Liver (tissue), 9 donors: ENCODE data around the gene TRMO. TPM values are rescaled to one million over a fixed set of nuclear protein-coding genes. Genes with fewer than 3 reads are reported as not detected.

Source experiments
- DNase-seq: peaks from one replicate; pipeline ENCODE4 v3.0.0-alpha.2; 2017; ENCODE audit warnings: low spot score
- H3K27ac ChIP-seq, 2 donors: one replicate each; pipeline ENCODE4 v1.7.0; 2013; ENCODE audit warnings: inconsistent platforms in 2 of 2, low read length in 2 of 2, control low read depth in 1 of 2, low read depth in 1 of 2, mild to moderate bottlenecking in 1 of 2
- H3K27me3 ChIP-seq, 4 donors: one replicate each; pipeline versions ENCODE4 v1.6.1 to v1.7.0; 2013; ENCODE audit warnings: low read length in 3 of 4, inconsistent platforms in 1 of 4, mild to moderate bottlenecking in 1 of 4, moderate library complexity in 1 of 4; ENCODE audit not compliant: control insufficient read depth in 4 of 4, insufficient read depth in 4 of 4
- H3K36me3 ChIP-seq, 4 donors: one replicate each; pipeline versions ENCODE4 v1.6.1 to v1.7.0; 2013; ENCODE audit warnings: low read length in 3 of 4, mild to moderate bottlenecking in 3 of 4, low read depth in 1 of 4, moderate library complexity in 1 of 4; ENCODE audit not compliant: control insufficient read depth in 4 of 4, insufficient read depth in 3 of 4
- H3K4me1 ChIP-seq, 4 donors: one replicate each; pipeline versions ENCODE4 v1.6.1 to v1.7.0; 2013; ENCODE audit warnings: low read length in 3 of 4, mild to moderate bottlenecking in 3 of 4, moderate library complexity in 1 of 4; ENCODE audit not compliant: control insufficient read depth in 4 of 4, insufficient read depth in 4 of 4
- H3K4me3 ChIP-seq, 3 donors: one replicate each; pipeline versions ENCODE4 v1.6.1 to v1.7.0; 2013; ENCODE audit warnings: low read length in 3 of 3, control low read depth in 1 of 3, low read depth in 1 of 3, mild to moderate bottlenecking in 1 of 3
- H3K9ac ChIP-seq, 2 donors: one replicate each; pipeline ENCODE4 v1.7.0; 2013; ENCODE audit warnings: low read length in 2 of 2, mild to moderate bottlenecking in 2 of 2, moderate library complexity in 2 of 2, control low read depth in 1 of 2, low read depth in 1 of 2
- H3K9me3 ChIP-seq, 4 donors: one replicate each; pipeline versions ENCODE4 v1.6.1 to v1.7.0; 2013; ENCODE audit warnings: low read length in 3 of 4; ENCODE audit not compliant: control insufficient read depth in 4 of 4
- EGR1 ChIP-seq, 2 donors: IDR thresholded peaks; 2 replicates each; pipeline ENCODE4 v1.6.1; 2016 to 2018; ENCODE audit warnings: antibody characterized with exemption in 2 of 2, low read depth in 2 of 2
- FOXA1 ChIP-seq: IDR thresholded peaks from 2 replicates; pipeline ENCODE4 v1.6.1; 2016; ENCODE audit warnings: antibody characterized with exemption
- FOXA2 ChIP-seq: IDR thresholded peaks from 2 replicates; pipeline ENCODE4 v1.6.1; 2016; ENCODE audit warnings: antibody characterized with exemption
- GABPA ChIP-seq, 2 donors: IDR thresholded peaks in 1 of 2; conservative IDR thresholded peaks in 1 of 2; 2 replicates each; pipeline ENCODE4 v1.6.1; 2016; ENCODE audit warnings: antibody characterized with exemption in 2 of 2, mild to moderate bottlenecking in 1 of 2, moderate library complexity in 1 of 2
- HNF4A ChIP-seq, 2 donors: conservative IDR thresholded peaks; 2 replicates each; pipeline ENCODE4 v1.6.1; 2016; ENCODE audit warnings: antibody characterized with exemption in 2 of 2, mild to moderate bottlenecking in 2 of 2
- HNF4G ChIP-seq: IDR thresholded peaks from 2 replicates; pipeline ENCODE4 v1.6.1; 2016; ENCODE audit warnings: antibody characterized with exemption
- JUND ChIP-seq, 2 donors: IDR thresholded peaks; 2 replicates each; pipeline ENCODE4 v1.6.1; 2016; ENCODE audit warnings: antibody characterized with exemption in 2 of 2
- MAX ChIP-seq: IDR thresholded peaks from 2 replicates; pipeline ENCODE4 v1.6.1; 2016; ENCODE audit warnings: antibody characterized with exemption
- NR2F2 ChIP-seq: IDR thresholded peaks from 2 replicates; pipeline ENCODE4 v1.6.1; 2016; ENCODE audit warnings: antibody characterized with exemption
- RAD21 ChIP-seq, 2 donors: IDR thresholded peaks; 2 replicates each; pipeline ENCODE4 v1.6.1; 2016; ENCODE audit warnings: antibody characterized with exemption in 2 of 2, mild to moderate bottlenecking in 2 of 2
- REST ChIP-seq: IDR thresholded peaks from 2 replicates; pipeline ENCODE4 v1.6.1; 2016; ENCODE audit warnings: antibody characterized with exemption, mild to moderate bottlenecking
- RXRA ChIP-seq, 2 donors: IDR thresholded peaks; 2 replicates each; pipeline ENCODE4 v1.6.1; 2017 to 2018; ENCODE audit warnings: antibody characterized with exemption in 2 of 2, mild to moderate bottlenecking in 1 of 2
- SP1 ChIP-seq: IDR thresholded peaks from 2 replicates; pipeline ENCODE4 v1.6.1; 2018; ENCODE audit warnings: antibody characterized with exemption, mild to moderate bottlenecking
- TAF1 ChIP-seq: conservative IDR thresholded peaks from 2 replicates; pipeline ENCODE4 v1.6.1; 2016; ENCODE audit warnings: antibody characterized with exemption, mild to moderate bottlenecking
- YY1 ChIP-seq: IDR thresholded peaks from 2 replicates; pipeline ENCODE4 v1.6.1; 2016; ENCODE audit warnings: antibody characterized with exemption, mild to moderate bottlenecking
- ZBTB33 ChIP-seq: IDR thresholded peaks from 2 replicates; pipeline ENCODE4 v1.6.1; 2016; ENCODE audit warnings: antibody characterized with exemption
- WGBS: extraction: QIAGEN DNeasy Blood & Tissue Kit; methylation state at CpG from one replicate; pipeline ENCODE4 v1.1.7; 2013; 5-methylcytosine and 5-hydroxymethylcytosine counted together
- polyA plus RNA-seq, 2 donors: library from polyadenylated mRNA; stranded (reverse) in 1 of 2; unstranded in 1 of 2; fragments of 200-250 nt in 1 of 2; fragments of >200 nt in 1 of 2; fragmentation: Nextera tagmentation in 1 of 2; extraction: Ambion mirVana in 1 of 2; gene quantifications; one replicate each; pipeline versions ENCODE4 v1.2.1 to v1.2.3, GENCODE V29; 2013 to 2015
- total RNA-seq, 2 donors: library from RNA; depleted of rRNA; stranded (reverse); fragments of >200 nt; gene quantifications; one replicate each; pipeline ENCODE4 v1.2.3, GENCODE V29; 2014
- TF ChIP-seq, protein P1 (sequence below): IDR thresholded peaks from 2 replicates; pipeline ENCODE4 v1.6.1; 2016; ENCODE audit warnings: antibody characterized with exemption
- TF ChIP-seq, protein P2 (sequence below): fragments of 150-350 bp; IDR thresholded peaks from 2 replicates; pipeline ENCODE4 v1.5.1; 2017; ENCODE audit warnings: improper control_type of control experiment, low read depth, low read length; ENCODE audit not compliant: missing input control
- donor health status: healthy.
- donor health status: healthy.
- donor health status: healthy.
- donor health status: healthy.
- donor health status: healthy.

Gene TRMO
- total and polyA plus RNA-seq, 4 donors: 7.0 to 13.2 (median 9.7) TPM

DNA sequence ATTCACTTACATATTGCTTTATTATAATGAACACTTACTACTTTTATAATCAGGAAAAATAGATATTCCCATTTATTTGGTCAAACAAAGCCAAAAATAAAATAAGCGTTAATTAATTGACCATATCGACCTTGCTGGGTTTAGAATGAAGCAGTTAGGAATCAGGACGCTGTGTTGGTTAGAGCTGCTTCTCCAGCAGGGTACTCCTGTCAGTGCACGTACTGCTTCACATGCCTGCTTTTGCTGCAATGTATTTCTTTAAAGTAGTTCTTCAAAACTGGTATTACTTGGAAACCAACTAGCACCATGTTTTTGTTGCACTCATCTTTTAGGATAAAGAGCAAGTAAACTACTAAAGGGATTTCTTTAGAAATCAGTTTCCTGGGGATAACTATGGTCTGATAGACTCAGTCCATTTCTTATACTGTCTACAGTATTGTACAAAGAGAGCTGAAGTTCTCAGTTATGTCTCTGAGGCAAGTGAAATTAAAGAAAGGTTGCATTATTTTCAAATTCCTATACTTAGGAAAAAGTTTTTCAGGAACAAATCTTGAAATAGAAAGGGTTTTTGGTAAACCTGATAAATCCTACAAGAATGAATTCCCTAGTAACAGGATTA lies 6.8 kb upstream of the TRMO start (continued):
- no peak for TF ChIP-seq EGR1 (IDR thresholded peaks at IDR 0.05; ENCODE audit: low read depth in 2 of 2)
- TF ChIP-seq HNF4G: no peak
- no peak for TF ChIP-seq NR2F2
- no peak for TF ChIP-seq SP1
- TF ChIP-seq YY1: no peak
- no peak for TF ChIP-seq RXRA (IDR thresholded peaks at IDR 0.05)
- TF ChIP-seq FOXA2: no peak
- TF ChIP-seq TAF1: no peak

DNA sequence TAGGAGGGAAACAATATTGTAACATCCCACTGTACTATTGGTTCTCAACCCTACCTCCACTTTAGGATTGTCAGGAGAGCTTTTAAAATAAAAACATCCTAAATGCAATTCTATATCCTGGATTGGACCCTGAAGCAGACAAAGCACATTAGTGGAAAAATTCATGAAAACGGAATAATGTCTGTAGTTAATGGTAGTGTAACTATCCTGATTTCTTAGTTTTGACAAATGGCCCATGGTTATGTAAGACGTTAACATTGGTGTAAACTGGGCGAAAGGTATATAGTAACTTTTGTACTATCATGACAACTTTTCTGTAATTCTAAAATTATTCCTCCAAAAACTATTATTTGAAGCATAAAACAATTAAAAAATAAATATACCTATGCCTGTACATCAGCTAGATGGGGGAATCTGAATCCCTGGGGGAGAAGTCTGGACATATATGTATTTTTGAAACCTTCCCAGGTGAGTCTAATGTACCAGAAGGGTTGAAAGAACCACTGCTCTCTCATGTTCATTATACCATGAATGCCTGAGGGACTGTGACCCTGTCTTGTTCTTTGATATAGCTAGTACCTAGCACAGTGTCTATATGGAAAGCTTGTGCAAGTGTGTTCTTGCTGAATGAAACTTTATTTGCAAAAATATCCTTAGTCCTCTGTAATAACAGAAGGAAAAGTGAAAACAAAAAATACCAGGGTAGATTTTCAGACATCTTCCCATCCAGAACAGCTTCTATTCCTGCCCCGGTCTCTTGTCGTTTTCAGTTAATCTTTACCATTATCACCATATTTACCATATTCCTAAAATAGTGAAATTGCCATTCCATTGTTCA lies 3.4 kb upstream of the TRMO start:
- no peak overlapping the region for H3K9ac ChIP-seq
- no peak overlapping the region for H3K27ac ChIP-seq
- H3K4me1 ChIP-seq: peaks cover 3 to 15% (median 9%) of the 10 kb centered on the region in 4 donors
- WGBS: 74% methylated on average over 5 of the region's 5 CpGs
- H3K36me3 ChIP-seq: no peaks in the 10 kb centered on the region
- no peak for DNase-seq
- H3K27me3 ChIP-seq: peaks cover 0 to 2% (median 0%) of the 10 kb centered on the region in 4 donors
- H3K4me3 ChIP-seq: no peak overlapping the region
- H3K9me3 ChIP-seq: no peaks in the 10 kb centered on the region
- TF ChIP-seq MAX: no peak
- TF ChIP-seq, protein P1, sequence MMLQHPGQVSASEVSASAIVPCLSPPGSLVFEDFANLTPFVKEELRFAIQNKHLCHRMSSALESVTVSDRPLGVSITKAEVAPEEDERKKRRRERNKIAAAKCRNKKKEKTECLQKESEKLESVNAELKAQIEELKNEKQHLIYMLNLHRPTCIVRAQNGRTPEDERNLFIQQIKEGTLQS: no peak
- no peak for TF ChIP-seq RAD21 (IDR thresholded peaks at IDR 0.05)
- TF ChIP-seq FOXA2: no peak
- TF ChIP-seq REST: no peak
- TF ChIP-seq JUND (IDR thresholded peaks at IDR 0.05): no peak
- TF ChIP-seq GABPA (IDR thresholded peaks at IDR 0.05 in 1 of 2, conservative IDR thresholded peaks at IDR 0.05 in 1 of 2): no peak
- TF ChIP-seq RXRA (IDR thresholded peaks at IDR 0.05): no peak
- no peak for TF ChIP-seq HNF4G
- TF ChIP-seq ZBTB33: no peak
- TF ChIP-seq FOXA1: no peak
- no peak for TF ChIP-seq YY1
- TF ChIP-seq HNF4A (conservative IDR thresholded peaks at IDR 0.05): no peak
- no peak for TF ChIP-seq SP1
- TF ChIP-seq, protein P2, sequence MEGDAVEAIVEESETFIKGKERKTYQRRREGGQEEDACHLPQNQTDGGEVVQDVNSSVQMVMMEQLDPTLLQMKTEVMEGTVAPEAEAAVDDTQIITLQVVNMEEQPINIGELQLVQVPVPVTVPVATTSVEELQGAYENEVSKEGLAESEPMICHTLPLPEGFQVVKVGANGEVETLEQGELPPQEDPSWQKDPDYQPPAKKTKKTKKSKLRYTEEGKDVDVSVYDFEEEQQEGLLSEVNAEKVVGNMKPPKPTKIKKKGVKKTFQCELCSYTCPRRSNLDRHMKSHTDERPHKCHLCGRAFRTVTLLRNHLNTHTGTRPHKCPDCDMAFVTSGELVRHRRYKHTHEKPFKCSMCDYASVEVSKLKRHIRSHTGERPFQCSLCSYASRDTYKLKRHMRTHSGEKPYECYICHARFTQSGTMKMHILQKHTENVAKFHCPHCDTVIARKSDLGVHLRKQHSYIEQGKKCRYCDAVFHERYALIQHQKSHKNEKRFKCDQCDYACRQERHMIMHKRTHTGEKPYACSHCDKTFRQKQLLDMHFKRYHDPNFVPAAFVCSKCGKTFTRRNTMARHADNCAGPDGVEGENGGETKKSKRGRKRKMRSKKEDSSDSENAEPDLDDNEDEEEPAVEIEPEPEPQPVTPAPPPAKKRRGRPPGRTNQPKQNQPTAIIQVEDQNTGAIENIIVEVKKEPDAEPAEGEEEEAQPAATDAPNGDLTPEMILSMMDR: no peak
- TF ChIP-seq NR2F2: no peak
- TF ChIP-seq EGR1 (IDR thresholded peaks at IDR 0.05; ENCODE audit: low read depth in 2 of 2): no peak
